HepG2 (cell line): Measurements from ENCODE around the gene NSG2. TPM values are rescaled to one million over a fixed set of nuclear protein-coding genes. Genes with fewer than 3 reads are reported as not detected.

Experiments
- ATAC-seq: fragments of 200-7000 bp; cut with Tn5 transposase; 3 replicates; pipeline ENCODE4 v1.9.1; 2020; ENCODE audit warnings: mild to moderate bottlenecking, moderate library complexity
- BruUV-seq: library from RNA; stranded (reverse); fragments of 400-500 nt; replicated peaks from 2 replicates; lab custom pipeline; 2021; lab: Mats Ljungman, UMichigan
- CTCF ChIA-PET: fragments of 300-600 bp; formaldehyde crosslinking; extraction: SDS; loops from one replicate; lab custom pipeline; 2021; ENCODE audit warnings: low total read pairs, inconsistent platforms, low intra/inter-chr PET ratio; lab: Yijun Ruan, JAX
- POLR2A ChIA-PET: fragments of 350-600 bp; sonication (Branson Sonifier 250); formaldehyde crosslinking; loops from one replicate; lab custom pipeline; 2020; ENCODE audit warnings: antibody characterized with exemption, inconsistent platforms; lab: Yijun Ruan, JAX
- DNase-seq: peaks from one replicate; pipeline ENCODE4 v3.0.0-alpha.2; 2015; ENCODE audit warnings: low spot score
- FAIRE-seq: peaks from 3 replicates; lab custom pipeline; 2011; peaks lifted over from hg19 to GRCh38; lab: Jason Lieb, UNC
- H2AFZ ChIP-seq: one replicate; pipeline ENCODE4 v1.6.1; 2011; ENCODE audit warnings: low read length, inconsistent platforms
- H3K27ac ChIP-seq: fragments of 300-600 bp; 3 replicates; pipeline ENCODE4 v1.8.0; 2011; ENCODE audit warnings: mixed run types, mild to moderate bottlenecking, mixed read lengths, low read length, inconsistent platforms; ENCODE audit not compliant: insufficient read depth; ENCODE audit errors: extremely low read length
- H3K27me3 ChIP-seq, 2 experiments: fragments of 200-600 bp in 1 of 2; 2 replicates in 1 of 2; 3 replicates in 1 of 2; pipeline versions ENCODE4 v1.6.0 to v1.8.0; 2011; ENCODE audit warnings: low read length in 2 of 2, mild to moderate bottlenecking in 2 of 2, moderate library complexity in 2 of 2, inconsistent platforms in 1 of 2; ENCODE audit not compliant: insufficient read depth in 2 of 2, control insufficient read depth in 1 of 2
- H3K36me3 ChIP-seq, 2 experiments: fragments of 200-600 bp in 1 of 2; replicated peaks in 1 of 2; 2 replicates in 1 of 2; 3 replicates in 1 of 2; pipeline versions ENCODE4 v1.5.1 to v1.8.0; 2011; ENCODE audit warnings: low read length in 2 of 2, inconsistent platforms in 1 of 2; ENCODE audit not compliant: insufficient read depth in 2 of 2, control insufficient read depth in 1 of 2
- H3K4me1 ChIP-seq: 2 replicates; pipeline ENCODE4 v1.5.1; 2012; ENCODE audit warnings: low read length, inconsistent platforms; ENCODE audit not compliant: insufficient read depth
- H3K4me2 ChIP-seq: 2 replicates; pipeline ENCODE4 v1.6.0; 2011; ENCODE audit warnings: low read depth, low read length, inconsistent platforms
- H3K4me3 ChIP-seq, 3 experiments: fragments of 200-600 bp in 1 of 3; sonication (generic), shearing (Covaris generic) in 1 of 3; replicated peaks in 1 of 3; 2 replicates each; pipeline ENCODE4 v1.5.1; 2011 to 2016; ENCODE audit warnings: low read length in 3 of 3, inconsistent platforms in 2 of 3, low read depth in 2 of 3, mild to moderate bottlenecking in 2 of 3, control low read depth in 1 of 3, mixed read lengths in 1 of 3; ENCODE audit not compliant: insufficient read depth in 1 of 3
- H3K79me2 ChIP-seq: one replicate; pipeline ENCODE4 v1.6.1; 2011; ENCODE audit warnings: low read length, inconsistent platforms; ENCODE audit not compliant: insufficient read depth
- H3K9ac ChIP-seq: 2 replicates; pipeline ENCODE4 v1.6.0; 2011; ENCODE audit warnings: mild to moderate bottlenecking, low read depth, low read length, inconsistent platforms; ENCODE audit not compliant: insufficient read depth
- H3K9me3 ChIP-seq: 2 replicates; pipeline ENCODE4 v1.5.1; 2012; ENCODE audit warnings: mild to moderate bottlenecking, low read length
- H4K20me1 ChIP-seq: 2 replicates; pipeline ENCODE4 v1.6.0; 2011; ENCODE audit warnings: inconsistent platforms, mild to moderate bottlenecking, low read length, moderate library complexity; ENCODE audit not compliant: insufficient read depth
- ASH2L ChIP-seq: fragments of 300-600, 200-600 bp; sonication (generic); IDR thresholded peaks from 2 replicates; pipeline ENCODE4 v1.7.0; 2017; ENCODE audit warnings: low read depth, mild to moderate bottlenecking, moderate library complexity, mixed read lengths, low read length; ENCODE audit not compliant: insufficient read length
- ATF2 ChIP-seq: sonication (generic); formaldehyde crosslinking; IDR thresholded peaks from 2 replicates; pipeline ENCODE4 v1.4.0; 2020; ENCODE audit warnings: missing genetic modification reagents
- CAMTA2 ChIP-seq: sonication (generic); formaldehyde crosslinking; IDR thresholded peaks from 2 replicates; pipeline ENCODE4 v1.4.0; 2020; ENCODE audit warnings: mild to moderate bottlenecking, missing genetic modification reagents, borderline replicate concordance
- ESRRA ChIP-seq: sonication (generic); formaldehyde crosslinking; IDR thresholded peaks from 2 replicates; pipeline ENCODE4 v1.5.1; 2020; ENCODE audit warnings: mild to moderate bottlenecking, low read depth, missing genetic modification reagents
- KDM6A ChIP-seq: IDR thresholded peaks from 2 replicates; pipeline ENCODE4 v1.6.1; 2016; ENCODE audit warnings: low read depth
- KLF9 ChIP-seq: IDR thresholded peaks from 2 replicates; pipeline ENCODE4 v1.6.1; 2016; ENCODE audit warnings: low read depth
- MAFF ChIP-seq: IDR thresholded peaks from 2 replicates; pipeline ENCODE4 v1.6.1; 2011; ENCODE audit warnings: low read depth, low read length, improper control_type of control experiment
- MATR3 ChIP-seq: sonication (generic); formaldehyde crosslinking; IDR thresholded peaks from 2 replicates; pipeline ENCODE4 v1.4.0; 2020; ENCODE audit warnings: missing genetic modification reagents
- MAX ChIP-seq: IDR thresholded peaks from 2 replicates; pipeline ENCODE4 v1.6.1; 2012; ENCODE audit warnings: inconsistent platforms
- NFYC ChIP-seq: IDR thresholded peaks from 2 replicates; pipeline ENCODE4 v1.6.1; 2016; ENCODE audit warnings: missing genetic modification reagents, missing compliant biosample characterization
- THYN1 ChIP-seq: sonication (generic); formaldehyde crosslinking; IDR thresholded peaks from 2 replicates; pipeline ENCODE4 v1.8.1; 2023; ENCODE audit warnings: low read depth, mild to moderate bottlenecking, moderate library complexity, missing genetic modification reagents, borderline replicate concordance
- ZFP1 ChIP-seq: IDR thresholded peaks from 2 replicates; pipeline ENCODE4 v1.6.1; 2016
- ZFP37 ChIP-seq: sonication (generic); formaldehyde crosslinking; IDR thresholded peaks from 2 replicates; pipeline ENCODE4 v1.4.0; 2020; ENCODE audit warnings: missing genetic modification reagents, borderline replicate concordance
- WGBS: methylation state at CpG from one replicate; pipeline ENCODE4 v1.1.6; 2017; ENCODE audit warnings: low lambda C conversion rate; 5-methylcytosine and 5-hydroxymethylcytosine counted together
- in situ Hi-C: cut with HindIII; loops from 2 replicates; pipeline ENCODE4 v1.10.0; 2017; ENCODE audit warnings: low pct_unique_long_range_greater_than_20kb; ENCODE audit not compliant: extremely low pct_ligation_motif_present
- intact Hi-C: fragments of 100-400 bp; cut with micrococcal nuclease; formaldehyde crosslinking; loops from one replicate; pipeline ENCODE4 v1.10.0; 2022; ENCODE audit not compliant: unreplicated experiment
- polyA plus RNA-seq, 8 experiments: library from polyadenylated mRNA; depleted of rRNA in 3 of 8; stranded (reverse) in 7 of 8; unstranded in 1 of 8; fragments of >200 nt; fragmentation: Illumina TruSeq in 4 of 8; extraction: Trizol in 4 of 8; gene quantifications; 2 replicates each; pipeline versions ENCODE4 v1.2.1 to v1.2.3, GENCODE V29; 2011 to 2016; ENCODE audit warnings: low read depth in 4 of 8, missing spikeins in 1 of 8, mixed read lengths in 1 of 8; ENCODE audit not compliant: insufficient read depth in 1 of 8
- total RNA-seq, 5 experiments: library from RNA; depleted of rRNA; stranded (reverse); fragments of >200 nt; fragmentation: Illumina TruSeq; extraction: Trizol; gene quantifications; 2 replicates each; pipeline ENCODE4 v1.2.3, GENCODE V29; 2016; ENCODE audit warnings: low read depth in 1 of 5
- TF ChIP-seq, protein P1 (sequence below), 2 experiments: sonication (generic) in 1 of 2; formaldehyde crosslinking in 1 of 2; IDR thresholded peaks; 2 replicates each; pipeline versions ENCODE4 v1.4.0 to v1.6.1; 2016 to 2020; ENCODE audit warnings: borderline replicate concordance in 1 of 2, low read depth in 1 of 2, mild to moderate bottlenecking in 1 of 2, missing genetic modification reagents in 1 of 2

NSG2 gene
- total and polyA plus RNA-seq, 2 of the 13 experiments (the other 11 are each of a cell fraction or from before 2014, with no cell fraction given): 0.21 TPM; not detected in 1

- Histone ChIP-seq H4K20me1 (no peaks in the 10 kb centered on the region), H3K4me2 (no peak overlapping the region), H3K27ac (no peak overlapping the region), H3K36me3 (no peaks in the 10 kb centered on the region), H3K9ac (no peak overlapping the region), H3K9me3 (no peaks in the 10 kb centered on the region), H3K79me2 (no peaks in the 10 kb centered on the region), H3K4me3 (no peak overlapping the region), H2AFZ (no peak overlapping the region), H3K27me3 (peaks cover 1 to 6% of the 10 kb centered on the region in 2 experiments; a peak in 3 of 5 replicates), H3K4me1 (no peaks in the 10 kb centered on the region)
- ChIA-PET CTCF (no interaction called here), POLR2A (no interaction called here)
- DNase-seq (no peak), ATAC-seq (no peak), FAIRE-seq (no peak)
- TF ChIP-seq ATF2: no peak
- no peak for TF ChIP-seq KDM6A
- 34% methylated on average over 4 of the region's 6 CpGs for WGBS
- no TSS peak for BruUV-seq
- in situ Hi-C loops (no loop called here), intact Hi-C loops (no loop called here)
These were observed 95.9 kb downstream of the NSG2 start for GRCh38 chr5:174141398-174141797.

DNA sequence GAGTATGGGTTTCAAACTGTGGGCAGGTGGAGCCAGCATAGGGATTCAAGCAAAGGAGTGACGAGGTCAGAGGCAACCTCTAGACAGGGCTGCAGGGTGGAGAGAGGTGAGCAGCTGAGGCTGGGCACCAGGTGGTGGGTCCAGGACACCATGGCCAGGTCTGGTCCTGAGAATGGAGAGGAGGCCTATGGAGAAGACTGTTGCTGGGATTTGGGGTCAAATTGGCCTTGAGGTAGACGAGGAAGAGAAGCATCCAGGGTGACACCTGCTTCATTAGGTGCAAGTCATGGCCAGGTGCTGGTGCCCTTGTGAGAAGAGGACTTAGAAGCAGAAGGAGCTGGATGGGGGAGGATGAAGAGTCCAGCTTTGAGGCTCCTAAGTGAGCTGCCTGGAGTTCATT, 99.6 kb downstream of the NSG2 start:
- Histone ChIP-seq H3K4me1 (no peaks in the 10 kb centered on the region), H3K4me3 (no peak overlapping the region), H3K9ac (no peak overlapping the region), H3K4me2 (no peak overlapping the region), H3K27me3 (peaks cover 1 to 6% of the 10 kb centered on the region in 2 experiments; a peak in 3 of 5 replicates), H3K79me2 (no peaks in the 10 kb centered on the region), H4K20me1 (no peaks in the 10 kb centered on the region), H3K27ac (no peak overlapping the region), H3K9me3 (no peaks in the 10 kb centered on the region), H2AFZ (no peak overlapping the region), H3K36me3 (no peaks in the 10 kb centered on the region)
- BruUV-seq: no TSS peak
- in situ Hi-C loops: no loop called here
- DNase-seq (no peak), FAIRE-seq (no peak), ATAC-seq (no peak)
- ChIA-PET POLR2A (no interaction called here), CTCF (no interaction called here)
- WGBS: 0% methylated on average over 2 of the region's 2 CpGs
- intact Hi-C loops: no loop called here
- no peak for TF ChIP-seq NFYC (CRISPR knock-in tag)
- no peak for TF ChIP-seq ASH2L
- TF ChIP-seq MAX: no peak
- TF ChIP-seq, protein P1, sequence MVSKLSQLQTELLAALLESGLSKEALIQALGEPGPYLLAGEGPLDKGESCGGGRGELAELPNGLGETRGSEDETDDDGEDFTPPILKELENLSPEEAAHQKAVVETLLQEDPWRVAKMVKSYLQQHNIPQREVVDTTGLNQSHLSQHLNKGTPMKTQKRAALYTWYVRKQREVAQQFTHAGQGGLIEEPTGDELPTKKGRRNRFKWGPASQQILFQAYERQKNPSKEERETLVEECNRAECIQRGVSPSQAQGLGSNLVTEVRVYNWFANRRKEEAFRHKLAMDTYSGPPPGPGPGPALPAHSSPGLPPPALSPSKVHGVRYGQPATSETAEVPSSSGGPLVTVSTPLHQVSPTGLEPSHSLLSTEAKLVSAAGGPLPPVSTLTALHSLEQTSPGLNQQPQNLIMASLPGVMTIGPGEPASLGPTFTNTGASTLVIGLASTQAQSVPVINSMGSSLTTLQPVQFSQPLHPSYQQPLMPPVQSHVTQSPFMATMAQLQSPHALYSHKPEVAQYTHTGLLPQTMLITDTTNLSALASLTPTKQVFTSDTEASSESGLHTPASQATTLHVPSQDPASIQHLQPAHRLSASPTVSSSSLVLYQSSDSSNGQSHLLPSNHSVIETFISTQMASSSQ (IDR thresholded peaks at IDR 0.05; ENCODE audit: low read depth): no peak
- TF ChIP-seq, protein P1 (CRISPR knock-in tag; IDR thresholded peaks at IDR 0.05; ENCODE audit: borderline replicate concordance): no peak
- TF ChIP-seq ESRRA: no peak
- TF ChIP-seq ZFP1 (CRISPR knock-in tag): no peak
- no peak for TF ChIP-seq ZFP37 (CRISPR knock-in tag)
- no peak for TF ChIP-seq CAMTA2 (CRISPR knock-in tag)
- no peak for TF ChIP-seq KLF9 (CRISPR knock-in tag)
- TF ChIP-seq THYN1 (CRISPR knock-in tag): no peak
- no peak for TF ChIP-seq MATR3 (CRISPR knock-in tag)
- no peak for TF ChIP-seq MAFF
